Activated gamma-delta T cell treated with Interleukin-2 at 50 U/mL for 16 hours (primary cell): ENCODE data around the gene RAPGEF4.
A peak's percentile ranks its signal among the peaks of the same experiment; 100 is the strongest.

Experiments
- DNase-seq: peaks from one replicate; pipeline ENCODE4 v3.0.0-alpha.2; 2020

The RAPGEF4 gene

DNA sequence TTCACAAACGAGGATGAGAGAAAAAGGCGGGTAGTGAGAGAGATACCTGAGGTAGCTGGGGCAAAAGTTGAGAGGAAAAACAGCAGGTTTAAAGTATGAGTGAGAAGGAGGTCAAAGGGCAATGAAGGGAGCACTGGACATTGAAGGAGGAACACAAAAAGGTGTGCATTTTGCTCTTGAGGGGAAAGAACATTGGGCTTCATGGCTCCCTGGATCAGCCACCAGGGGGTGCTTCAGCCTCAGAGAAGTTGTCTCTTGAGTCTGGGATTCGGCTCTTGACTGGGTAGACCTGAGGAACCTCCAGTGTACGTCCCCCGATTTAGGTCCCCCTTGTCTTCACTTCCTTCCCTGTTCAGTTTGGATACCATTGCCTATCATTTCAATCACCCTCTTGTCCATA lies 128.5 kb downstream of the RAPGEF4 start:
- peak; percentile 6 for DNase-seq

DNA sequence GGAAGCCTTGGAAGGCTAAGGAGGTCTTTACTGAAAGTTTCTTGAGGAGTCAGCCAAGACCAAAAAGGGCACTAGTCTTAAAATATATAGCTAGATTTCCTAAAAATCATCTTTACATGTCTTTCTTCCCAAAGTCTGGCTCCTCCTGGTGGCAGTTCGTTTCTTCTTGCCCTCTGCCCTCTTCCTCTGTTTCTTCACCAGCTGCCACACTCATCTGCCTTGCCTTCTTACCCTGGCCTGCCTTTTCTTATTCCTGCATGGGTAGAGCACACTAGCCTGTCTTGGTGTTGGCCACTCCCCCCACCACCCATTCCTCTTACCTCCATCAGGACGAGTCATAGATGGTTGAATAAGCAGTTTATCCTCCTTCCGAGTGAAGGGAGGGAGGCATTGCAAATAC lies 129.8 kb downstream of the RAPGEF4 start:
- no peak for DNase-seq

DNA sequence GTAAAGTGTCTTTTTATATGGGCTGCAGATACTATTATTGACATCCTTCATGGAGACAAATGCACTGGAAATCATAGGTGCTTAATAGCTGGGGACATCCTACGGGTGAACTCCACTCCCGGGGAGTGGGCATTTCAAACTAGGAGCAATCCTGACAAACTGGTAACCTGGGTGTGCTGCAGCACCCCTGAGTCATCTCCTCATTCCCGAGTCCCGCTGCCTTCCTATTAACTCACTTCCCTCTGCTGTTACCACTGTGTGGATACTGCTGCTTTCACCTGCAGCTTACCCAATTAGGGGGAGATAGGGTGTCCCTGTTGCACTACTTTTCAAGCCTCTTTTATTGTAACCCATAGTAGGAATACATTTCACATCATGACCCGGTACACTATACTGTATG lies 134.2 kb downstream of the RAPGEF4 start:
- no peak for DNase-seq

DNA sequence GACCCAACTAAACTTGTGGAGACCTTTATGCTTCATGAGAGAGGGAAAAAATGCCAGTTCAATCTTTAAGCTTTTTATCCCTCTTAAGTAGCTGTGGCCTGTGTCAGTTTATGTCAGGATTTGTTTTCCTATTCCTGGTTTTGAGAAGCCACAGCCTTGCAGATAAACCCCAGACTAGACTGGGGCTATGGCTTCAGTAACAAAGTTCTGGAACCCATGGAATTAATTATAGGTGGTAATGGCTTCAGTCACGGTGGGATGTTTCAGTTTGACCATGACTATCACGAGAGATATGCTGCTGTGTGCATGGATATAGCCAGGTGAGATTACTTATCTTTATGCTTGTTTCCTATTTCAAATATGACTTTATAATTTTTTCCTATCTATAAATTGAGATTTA lies 134.8 kb downstream of the RAPGEF4 start:
- no peak for DNase-seq

DNA sequence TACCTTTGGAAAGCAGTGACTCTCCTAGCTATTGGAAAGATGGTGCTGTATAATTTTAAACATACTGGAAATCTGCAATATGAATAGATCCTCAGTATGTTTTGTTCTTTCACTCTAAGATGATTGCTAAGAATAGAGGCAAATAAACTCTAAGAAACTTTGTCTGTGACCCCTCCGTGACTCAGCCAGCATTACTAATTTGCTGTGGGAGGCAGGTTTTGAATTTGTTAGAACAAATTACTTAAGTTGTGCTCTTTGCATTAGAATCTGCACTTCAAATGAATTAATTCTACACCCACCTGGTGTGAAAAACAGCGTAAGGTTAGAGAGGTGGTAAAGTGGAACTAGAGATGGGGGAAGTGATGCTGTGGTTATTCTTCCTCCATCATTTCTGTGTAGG lies 142.2 kb downstream of the RAPGEF4 start:
- no peak for DNase-seq

DNA sequence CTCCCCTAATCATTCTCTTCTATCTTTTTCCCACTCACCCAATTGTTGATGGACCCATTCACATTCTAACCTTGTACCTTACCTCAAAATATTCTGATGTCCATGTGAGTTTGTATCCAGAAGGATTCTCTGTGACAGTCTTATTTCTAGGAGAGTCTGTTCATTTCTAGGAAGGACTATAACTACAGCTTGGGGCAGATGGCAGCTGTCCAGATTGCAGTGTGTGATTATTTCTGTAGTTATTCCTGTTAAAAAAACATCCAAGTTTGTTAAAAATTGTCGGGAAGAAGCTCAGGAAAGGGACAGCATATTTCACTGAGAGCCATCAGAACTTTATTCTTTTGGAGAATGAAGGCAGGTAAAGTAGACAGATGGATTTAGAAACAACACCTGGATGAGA lies 142.6 kb downstream of the RAPGEF4 start:
- no peak for DNase-seq

DNA sequence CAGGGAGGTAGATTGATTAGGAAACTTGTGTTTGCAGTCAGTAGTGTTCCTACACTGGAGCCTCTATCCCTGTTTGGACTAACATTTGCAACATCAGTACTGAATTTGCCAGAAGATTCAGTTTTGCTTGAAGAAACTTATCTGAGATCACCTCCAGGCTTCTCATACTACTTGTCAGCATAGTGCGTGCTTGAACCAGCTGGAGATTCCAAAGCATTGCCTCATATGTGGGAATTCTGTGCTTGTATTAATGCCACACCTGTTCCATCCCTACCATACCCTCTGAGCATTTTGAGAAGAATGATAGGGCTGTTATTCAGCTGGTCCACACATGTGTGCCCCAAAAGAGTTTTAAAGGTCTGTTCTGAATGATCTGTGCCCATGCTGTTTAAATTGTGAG lies 148.7 kb downstream of the RAPGEF4 start:
- no peak for DNase-seq

DNA sequence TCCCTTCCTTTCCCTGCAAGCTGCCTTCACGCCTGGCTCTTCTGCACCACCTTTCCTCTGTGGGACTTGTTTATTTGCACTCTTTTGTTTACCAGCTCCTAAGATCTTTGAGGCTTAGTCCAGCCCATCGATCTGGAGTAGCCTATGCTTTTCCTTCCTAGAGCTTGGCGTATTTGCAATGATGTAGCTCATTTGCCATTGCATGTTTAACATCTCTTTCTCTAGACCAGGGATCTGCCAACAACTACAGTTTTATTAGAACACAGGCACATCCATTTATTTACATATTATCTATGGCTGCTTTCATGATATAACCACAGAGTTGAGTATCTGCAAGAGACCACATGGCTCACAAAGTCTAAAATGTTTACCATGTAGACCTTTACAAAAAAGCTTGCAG lies 150.4 kb downstream of the RAPGEF4 start:
- no peak for DNase-seq

DNA sequence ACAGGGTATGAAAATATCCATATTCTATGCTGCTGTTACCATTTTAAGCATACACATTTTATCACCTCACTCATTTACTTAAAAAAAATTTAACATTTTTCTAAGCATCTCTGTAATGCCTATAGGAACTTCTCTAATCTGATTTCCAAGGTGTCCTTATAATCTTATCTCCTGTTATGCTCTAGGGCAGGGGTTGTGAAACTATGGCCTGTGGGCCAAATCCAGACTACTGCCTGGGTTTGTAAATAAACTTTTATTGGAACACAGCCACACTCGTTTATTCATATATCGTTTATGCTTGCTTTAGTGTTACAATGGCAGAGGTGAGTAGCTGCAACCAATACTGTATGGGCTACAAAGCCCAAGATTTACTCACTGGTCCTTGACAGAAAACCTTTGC lies 151.6 kb downstream of the RAPGEF4 start:
- no peak for DNase-seq

DNA sequence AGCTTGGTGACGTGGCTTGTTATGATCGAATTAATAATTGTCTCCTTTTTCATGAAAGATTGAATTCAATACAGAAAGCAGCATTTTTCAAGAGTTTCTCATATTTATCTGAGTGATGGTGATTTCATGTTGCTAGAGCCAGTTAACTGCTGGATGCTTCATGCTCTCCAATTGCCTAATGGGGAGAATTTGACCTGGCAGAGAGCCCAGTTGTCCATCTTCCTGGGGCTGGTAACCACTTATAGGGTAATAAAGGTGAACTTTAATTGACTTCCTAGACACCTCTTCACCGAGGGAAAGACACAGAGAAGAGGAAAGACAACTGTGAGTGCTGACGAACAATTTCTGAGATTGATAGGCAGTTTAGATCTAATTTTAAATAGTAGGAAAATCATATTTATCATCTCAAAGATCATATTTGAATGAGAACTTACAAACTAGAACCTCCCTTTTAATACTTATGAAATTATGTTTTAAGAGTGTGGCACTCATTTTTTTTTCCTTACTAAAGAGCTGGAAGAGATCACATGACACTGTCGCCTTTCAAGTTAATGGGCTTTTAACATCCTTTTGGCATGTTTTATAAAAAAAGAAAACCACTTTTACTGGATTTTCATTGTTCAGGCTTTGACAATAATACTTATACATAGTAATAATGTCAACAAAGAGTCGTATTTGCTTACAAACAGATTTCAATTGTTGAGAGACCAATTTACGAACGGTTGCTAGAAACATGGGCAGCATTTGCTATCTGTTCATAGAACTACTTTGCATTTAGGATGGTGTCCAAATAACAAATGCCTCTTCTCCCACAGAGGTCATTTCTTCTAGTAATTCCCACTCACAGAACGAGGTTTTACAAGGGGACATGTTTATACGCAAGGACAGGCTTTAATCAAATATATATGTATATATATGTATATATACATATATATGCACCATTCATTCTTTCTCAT lies 153.3 kb downstream of the RAPGEF4 start:
- no peak for DNase-seq

DNA sequence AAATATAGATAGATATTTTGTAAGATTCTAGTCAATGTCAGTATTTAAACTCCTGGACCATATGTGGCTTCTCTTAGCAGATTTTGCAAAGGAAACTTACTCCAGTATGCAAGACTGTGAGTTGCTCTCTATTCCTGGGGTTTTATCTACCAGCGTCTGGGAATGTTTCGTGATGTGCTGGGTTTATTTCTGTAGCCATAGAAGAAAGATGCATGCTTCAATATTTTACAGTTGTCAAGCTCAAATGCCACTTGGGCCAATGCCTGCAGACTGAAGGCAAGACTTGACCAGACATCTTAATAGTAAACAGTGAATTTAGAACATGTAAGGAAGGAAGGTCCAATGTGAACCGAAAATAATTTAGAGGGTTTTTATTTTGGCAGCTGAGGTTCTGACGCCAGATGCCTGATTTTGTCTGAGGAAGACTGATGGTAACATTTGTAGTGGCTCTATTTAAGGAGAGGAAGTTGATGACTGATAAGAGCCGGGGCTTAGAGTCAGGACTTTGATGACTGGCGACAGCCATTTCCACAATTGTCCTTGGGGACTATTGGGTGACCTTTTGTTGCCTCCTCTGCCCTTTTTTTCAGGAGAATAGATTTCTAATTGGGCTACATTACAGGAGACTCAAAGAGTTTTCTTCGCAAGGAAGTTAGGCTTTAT lies 154.3 kb downstream of the RAPGEF4 start:
- no peak for DNase-seq

DNA sequence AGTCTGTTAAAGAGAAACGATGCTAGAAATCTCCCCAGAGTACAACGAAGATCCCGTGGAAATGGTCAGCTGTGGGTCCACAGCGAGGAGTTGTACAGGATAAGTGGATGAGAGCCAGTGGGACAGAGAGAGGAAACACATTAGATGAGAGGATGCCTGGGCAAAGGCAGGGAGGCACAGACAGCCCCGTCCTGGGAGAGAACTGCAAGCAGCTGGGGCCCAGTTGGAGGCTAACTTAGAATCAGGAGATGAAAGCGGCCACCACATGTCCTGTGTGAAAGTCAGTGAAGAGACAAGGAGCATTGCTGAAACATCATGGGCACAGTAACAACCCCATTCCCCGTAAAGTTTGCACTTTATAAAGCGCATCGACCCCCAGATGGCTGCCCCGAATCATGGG lies 157.5 kb downstream of the RAPGEF4 start:
- no peak for DNase-seq

DNA sequence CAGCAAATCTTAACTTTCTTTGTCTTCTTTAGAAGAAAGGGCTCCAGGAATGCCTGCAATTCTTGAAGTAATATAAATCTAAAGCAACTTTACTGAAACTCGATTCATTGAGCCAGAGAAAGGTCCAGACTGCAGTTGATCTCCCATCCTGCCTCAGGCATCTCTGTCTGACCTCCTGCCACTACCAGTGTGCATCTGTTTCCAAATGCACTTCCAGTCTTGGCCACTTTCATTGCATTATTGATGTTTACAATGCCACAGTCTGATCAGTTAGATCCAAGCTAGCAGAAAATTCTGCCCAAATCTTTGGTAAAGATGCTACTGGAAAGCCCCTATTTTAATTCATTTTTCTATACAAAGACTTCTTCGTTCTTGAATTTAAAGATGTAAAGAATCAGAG lies 158.0 kb downstream of the RAPGEF4 start:
- DNase-seq, result no peak

DNA sequence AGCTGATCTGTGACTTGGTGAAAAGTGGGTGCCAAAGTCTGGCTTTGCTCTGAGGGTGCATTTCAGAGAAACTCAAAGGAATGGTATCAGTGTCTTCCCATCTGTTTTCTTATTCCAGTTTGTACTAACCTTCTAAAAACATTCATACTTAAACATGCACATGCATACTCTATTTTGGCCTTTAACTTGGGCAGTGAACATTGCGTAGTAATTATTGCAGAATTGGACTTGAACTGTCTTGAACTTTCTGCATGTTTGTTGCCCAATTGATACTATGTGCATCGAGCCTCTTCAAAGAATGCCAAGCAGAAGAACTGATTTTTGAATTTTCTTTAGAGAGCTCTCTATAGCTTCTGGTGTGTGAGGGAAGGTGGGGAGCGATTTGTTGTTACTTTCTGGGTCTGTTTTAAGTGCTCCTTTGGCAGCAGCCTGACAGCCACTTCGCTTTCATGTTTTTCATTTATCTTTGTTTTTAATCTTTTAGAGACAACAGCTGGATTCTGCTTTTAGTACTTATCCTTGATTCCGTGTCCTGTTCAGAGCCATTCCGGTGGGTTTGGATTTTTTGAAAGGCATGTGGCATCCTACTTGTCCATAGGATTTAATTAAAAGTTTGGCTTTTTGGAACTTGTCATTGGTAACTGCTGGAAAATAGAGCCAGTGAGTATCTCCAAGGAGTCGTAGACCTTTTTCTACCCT lies 159.2 kb downstream of the RAPGEF4 start:
- DNase-seq, result no peak

DNA sequence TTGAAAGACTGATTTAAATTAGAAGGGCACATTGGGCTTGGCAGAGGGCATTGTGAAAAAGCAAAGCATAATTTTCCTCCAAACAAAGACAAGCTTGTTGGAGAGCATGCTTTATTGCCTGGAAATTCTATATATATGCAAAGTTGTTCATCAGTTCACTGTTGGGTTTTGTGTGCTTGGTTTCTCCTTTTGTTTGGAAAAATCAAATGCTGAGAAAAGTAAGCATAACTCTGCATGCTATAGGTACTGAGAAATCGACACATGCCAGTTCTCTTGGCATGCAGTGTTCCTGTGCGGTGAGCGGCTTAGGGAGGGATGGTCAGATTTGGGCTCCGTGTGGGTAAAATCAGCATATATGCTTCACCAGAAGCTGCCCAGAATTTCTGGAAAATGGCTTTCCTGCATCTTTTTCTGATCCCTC lies 161.0 kb downstream of the RAPGEF4 start:
- no peak for DNase-seq

DNA sequence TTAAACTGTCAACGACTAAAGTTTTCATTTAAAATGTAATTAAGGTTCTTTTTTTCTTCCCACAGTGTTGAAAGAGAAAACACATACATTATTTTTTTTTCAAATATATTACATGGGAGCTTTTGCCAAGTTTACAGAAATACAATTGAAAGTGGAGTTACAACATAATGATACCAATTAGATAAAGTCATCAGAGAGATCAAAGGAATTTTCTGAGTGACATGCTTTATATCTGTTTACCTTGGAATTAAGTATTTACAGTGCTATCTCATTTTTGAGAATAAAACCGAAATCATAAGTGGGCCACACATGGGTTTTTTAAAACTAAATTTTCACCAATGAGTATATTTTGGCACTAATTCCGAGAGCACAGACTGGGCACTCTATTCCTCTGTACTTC lies 165.2 kb downstream of the RAPGEF4 start:
- DNase-seq, result no peak

DNA sequence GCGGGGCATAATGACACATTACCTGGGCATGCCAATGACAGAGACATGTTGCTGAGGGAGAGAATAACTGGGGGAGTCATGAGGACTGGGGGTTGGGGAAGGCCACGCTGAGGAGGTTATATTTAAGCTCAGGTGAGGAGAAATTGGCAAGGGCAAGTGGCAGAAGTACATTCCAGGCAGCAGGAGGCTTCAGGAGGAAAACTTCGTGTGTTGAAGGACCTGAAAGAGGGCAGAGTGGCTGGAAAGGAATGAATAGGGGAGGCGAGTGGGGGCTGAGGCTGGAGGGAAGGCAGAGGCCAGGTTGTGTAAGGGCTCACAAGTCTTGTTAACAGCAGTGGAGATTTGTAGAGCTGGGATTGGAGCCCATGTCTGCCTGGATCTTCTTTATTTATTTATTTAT lies 166.3 kb downstream of the RAPGEF4 start:
- no peak for DNase-seq

DNA sequence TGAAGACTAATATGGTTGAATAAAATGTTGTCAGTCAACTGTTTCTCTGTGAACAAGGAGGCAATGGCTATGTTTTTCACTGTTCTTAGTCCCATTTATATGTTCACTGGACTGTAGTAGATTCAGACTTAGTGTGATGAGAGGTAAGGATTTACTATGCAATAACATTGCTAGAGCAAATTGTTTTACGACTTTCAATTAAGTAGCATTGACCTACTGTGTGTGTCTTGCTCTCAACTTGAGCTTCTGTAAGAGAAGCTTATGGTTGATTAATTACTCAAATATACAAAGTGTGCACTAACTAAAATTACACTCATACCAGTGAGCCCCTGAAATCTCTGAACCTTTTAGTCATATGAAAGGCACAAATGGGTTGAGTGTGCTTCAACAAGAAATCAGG lies 168.6 kb downstream of the RAPGEF4 start:
- DNase-seq, result no peak

DNA sequence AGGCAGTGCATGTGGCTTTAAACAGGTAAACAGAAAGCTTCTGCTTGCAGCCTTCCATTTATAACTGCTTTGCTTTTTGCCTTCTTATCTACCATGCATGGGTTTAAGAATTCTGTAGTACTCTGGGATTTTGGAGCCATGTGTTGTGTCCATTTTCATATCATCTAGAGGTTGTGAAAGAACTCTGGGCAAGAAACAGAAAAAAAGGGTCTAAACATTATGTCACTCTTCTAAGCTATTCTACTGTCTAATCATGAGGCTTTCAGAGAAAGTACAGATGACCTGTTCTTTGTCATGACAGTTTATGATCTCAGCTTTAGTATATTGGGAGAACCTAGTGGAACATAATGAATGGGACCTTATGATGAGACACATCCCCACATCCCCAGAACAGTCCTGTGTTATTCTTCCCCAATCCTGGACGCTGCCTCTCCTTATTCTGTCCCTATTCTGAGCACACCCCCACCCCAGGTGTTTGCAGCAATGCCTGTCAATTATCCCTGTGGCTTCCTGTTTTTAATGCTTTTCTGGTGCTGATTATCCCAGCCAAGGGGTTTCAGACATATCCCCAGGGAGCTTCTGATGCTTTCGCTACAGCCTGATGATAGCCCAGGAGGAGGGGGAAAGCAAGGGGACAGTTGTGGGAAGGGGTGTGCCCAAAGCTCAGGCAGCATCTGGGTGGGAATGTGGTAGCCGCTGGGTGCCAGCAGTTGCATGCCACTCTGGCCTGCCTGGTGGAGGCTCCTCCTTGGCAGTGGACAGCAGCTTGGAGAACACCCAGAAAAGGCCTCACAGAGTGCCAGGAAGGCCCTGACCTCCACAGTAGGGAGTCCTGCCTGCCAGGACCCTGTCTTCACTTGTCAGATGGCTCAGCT lies 170.5 kb downstream of the RAPGEF4 start:
- no peak for DNase-seq

DNA sequence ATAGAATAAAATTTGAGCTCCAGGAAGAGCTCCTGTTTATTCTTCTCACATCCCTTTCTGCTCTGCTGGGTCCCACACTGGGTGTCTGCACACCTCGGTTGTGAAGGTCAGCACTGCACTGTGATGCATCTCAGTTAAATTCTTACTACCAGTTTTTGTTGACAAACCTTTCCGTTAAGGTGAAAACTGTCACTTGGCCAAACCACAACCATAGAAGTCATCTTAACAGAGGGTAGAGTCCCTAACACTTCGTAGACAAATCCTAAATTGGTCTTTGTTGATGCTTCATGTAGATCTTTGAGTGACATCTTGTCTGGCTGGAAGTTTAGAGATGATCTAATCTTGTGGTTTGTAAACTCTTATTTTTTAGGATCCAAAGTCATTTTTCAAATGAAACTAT lies 172.6 kb downstream of the RAPGEF4 start:
- DNase-seq, result no peak

DNA sequence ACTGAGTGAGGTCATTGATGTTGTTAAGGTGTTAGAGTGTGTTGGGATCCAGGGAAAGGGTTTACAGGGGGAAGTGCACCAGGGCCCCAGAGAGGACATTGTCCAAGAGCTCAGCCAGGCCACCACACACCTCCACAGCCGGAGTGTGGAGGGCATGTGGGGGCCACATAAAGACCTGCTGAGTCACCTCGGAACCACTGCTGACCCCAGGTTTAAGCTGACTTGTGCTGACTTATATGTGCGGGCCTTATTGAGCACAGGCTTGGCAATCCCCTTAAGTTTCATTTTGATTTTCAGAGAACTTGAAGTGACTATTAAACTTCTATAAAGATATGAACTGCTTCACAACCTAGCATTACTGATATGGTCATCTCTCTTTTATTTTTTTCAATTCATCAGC lies 173.8 kb downstream of the RAPGEF4 start:
- no peak for DNase-seq

DNA sequence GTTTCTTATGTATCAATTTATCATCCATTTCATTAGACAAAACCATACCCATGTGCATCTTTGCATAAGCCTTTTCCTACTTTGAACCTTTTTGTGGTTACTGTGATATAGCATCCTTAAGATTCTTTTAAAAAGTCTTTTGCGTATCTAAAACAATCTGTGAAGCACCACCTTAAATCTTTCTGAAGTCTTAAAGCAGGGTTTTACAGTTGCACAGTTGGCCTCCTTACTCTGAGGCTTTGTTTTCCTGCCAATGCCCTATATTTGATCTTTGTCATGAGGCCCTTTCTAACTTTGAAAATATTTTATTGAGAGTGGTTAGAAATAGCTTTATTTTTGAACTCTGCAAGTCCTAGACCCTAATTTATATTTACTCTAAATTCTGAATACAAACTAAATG lies 176.6 kb downstream of the RAPGEF4 start:
- DNase-seq, result no peak
